GM21360 (cell line): ENCODE data around the gene NSUN7.
A peak's percentile ranks its signal among the peaks of the same experiment; 100 is the strongest.
"Not testable (repeated sequence)": the region's sequence is repeated elsewhere in the genome, so short reads cannot be mapped to it uniquely, and the experiment has no call there.

Source experiments
- ATAC-seq: cut with Tn5 transposase; IDR thresholded peaks from one replicate; pipeline ENCODE4 v1.9.1; 2021; ENCODE audit warnings: mild to moderate bottlenecking, moderate library complexity; ENCODE audit not compliant: unreplicated experiment

Gene NSUN7, protein sequence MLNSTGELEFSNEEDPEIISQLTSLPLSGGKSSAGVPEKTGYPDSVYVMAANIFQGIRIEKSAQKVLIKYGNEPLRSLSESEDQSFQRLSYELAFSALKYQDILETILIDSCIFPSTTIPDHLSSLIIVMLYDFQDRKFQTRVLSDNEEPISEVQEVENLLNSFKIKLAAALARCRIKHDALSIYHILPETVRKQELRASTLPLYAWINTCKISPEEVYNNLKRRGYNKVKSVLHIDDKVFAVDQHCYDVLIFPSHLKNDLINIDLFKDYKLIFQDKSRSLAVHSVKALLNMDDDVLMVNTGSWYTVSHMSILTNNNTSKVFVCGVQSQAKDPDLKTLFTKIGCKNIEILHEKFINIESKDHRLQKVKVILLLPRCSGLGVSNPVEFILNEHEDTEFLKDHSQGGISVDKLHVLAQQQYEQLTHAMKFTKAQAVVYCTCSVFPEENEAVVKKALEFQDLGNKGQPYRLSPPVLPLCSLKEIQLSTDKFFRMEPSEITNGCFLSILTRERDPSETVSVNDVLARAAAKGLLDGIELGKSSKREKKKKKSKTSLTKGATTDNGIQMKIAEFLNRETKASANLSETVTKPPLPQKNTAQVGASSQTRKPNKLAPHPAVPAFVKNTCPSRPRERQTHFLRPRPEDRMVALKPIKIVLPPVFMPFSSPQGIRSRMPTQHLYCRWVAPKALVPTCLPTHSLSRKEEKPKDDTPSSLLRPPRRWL

DNA sequence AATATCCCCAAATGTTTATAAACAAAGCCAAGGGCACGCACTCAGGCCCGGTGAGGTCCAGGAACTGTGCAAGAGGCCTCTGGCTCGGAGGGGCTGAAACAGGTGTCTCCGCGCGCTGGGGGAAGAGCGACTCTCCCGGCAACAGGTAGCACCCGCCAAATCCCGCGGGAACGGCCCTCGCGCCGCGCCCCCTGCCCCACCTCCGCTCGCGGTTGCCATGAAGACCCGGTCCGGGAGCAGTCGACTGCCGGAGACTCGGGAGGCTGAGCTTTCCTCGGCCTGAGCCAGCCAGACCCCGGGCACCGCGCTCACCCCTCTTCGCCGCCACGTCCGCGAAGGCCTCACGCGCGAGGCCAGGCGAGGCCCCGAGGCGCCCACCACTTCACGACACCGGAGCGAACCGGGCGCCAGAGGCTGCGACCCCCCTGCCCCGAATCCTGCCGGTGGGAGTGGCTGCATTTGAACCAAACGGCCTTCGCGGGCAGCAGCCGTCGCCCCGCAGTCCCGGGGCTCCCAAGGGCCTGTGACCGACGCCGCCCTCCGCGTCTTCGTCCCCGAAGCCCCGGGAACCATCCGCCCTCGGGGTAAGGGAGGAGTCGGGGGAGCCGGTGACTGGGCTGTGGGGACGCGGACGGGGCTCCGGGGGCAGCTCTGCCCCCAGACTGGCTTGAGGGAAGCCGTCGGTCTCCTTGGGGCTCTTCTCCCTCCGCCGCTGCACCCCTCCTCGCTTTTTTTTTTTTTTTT lies at the start of gene NSUN7:
NSUN7 (plus strand) TSS at position 239 of the 744 bp plus-strand sequence. CDS start 739 bp downstream, outside the sequence.
- ATAC-seq: peak; percentile 49

DNA sequence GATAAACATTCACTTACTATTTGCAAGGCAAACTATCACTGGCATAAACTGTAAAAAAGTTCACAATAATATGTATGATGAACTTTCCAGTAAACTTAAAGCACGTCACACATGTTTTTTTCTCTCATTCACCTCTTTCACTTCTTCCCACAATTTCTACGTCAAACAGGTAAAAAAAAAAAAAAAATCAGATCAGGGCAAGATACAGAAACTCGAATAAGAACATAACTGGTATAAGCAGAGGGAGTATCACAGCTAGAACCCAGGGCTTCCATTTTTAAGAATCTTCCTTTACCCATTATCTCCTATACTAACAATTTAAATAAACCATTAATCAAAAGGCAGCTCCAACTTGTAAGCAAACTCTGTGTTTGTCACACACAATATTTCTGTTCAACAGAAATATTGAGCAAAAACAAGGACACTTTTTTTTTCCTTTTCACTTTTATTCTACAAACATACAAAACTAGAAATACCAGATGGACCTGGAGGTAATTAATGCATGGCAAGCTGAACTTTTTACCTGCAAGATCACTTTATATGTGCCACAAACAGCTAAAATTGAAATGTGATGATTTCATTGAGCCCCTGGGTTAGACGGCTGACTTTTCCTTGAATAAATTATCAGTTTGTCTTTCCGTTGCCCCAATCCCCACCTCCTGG lies 47.5 kb upstream of the NSUN7 start:
- ATAC-seq: no peak

DNA sequence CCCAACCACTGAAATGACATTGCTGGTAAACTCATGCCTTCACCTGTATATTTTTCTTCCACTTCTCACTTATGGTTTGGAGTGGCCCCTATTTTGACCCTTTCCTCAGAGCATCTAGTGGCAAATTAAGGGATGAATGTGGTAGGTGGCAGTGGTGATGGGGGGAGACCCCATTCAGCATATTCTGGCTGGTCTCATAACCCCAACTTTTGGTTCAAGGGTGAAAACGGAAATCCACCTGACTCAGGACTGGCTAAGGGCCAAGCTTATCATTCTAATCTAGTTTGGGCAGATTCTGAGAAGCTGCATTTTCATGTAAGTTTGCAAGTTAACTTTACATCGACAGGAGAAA lies 47.0 kb upstream of the NSUN7 start:
- no peak for ATAC-seq

DNA sequence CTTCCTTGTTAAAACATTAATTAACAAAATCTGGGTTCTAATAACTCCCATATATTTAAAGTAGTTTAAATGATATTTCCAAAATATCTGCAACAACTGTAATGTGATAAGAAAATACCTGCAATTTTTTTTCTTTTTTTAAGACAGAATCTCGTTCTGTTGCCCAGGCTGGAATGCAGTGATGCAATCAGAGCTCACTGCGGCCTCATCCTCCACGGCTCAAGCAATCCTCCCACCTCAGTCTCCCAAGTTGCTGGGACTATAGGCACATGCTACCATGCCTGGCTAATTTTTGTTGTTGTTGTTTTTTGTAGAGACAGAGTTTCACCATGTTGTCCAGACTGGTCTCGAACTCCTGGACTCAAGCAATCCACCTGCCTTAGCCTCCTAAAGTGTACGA lies 45.7 kb upstream of the NSUN7 start:
- no peak for ATAC-seq

DNA sequence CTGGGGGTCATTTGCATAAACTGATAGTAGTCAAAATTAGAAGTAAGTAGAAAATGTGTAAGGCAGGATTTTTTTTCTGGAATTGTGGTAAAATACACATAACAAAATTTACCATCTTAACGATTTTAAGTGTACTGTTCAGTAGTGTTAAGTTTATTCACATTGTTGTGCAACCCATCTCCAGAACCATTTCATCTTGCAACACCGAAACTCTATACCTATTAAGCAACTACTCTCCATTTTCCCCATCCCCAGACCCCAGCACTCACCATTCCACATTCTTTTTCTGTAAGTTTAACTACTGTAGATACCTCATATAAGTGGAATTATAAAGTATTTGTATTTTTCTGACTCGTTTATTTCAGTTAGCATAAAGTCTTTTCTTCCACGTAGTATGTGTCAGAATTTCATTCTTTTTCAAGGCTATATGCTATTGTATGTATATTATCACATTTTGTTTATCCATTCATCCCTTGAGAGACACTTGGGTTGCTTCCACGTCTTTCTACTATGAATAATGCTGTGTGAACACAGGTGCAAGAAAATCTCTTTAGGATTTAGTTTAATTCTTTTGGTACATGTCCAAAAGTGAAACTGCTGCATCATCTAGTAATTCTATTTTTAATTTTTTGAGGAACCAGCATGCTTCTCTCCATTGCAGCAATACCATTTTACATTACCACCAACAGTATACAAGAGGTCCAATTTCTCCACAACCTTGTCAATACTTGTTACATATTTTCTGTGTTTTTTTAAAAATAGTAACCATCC lies 39.1 kb upstream of the NSUN7 start:
- no peak for ATAC-seq

DNA sequence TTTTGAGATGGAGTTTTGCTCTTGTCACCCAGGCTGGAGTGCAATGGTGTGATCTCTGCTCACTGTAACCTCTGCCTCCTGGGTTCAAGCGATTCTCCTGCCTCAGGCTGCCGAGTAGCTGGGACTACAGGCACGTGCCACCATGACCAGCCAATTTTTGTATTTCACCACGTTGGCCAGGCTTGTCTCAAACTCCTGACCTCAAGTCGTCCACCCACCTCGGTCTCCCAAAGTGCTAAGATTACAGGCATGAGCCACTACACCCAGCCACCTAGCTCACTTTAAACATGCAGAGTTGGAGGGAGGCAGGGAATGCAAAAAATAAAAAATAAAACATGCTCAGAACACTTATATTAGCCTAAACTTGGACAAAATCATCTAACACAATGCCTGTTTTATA lies 36.8 kb upstream of the NSUN7 start:
- ATAC-seq: not testable (repeated sequence)

DNA sequence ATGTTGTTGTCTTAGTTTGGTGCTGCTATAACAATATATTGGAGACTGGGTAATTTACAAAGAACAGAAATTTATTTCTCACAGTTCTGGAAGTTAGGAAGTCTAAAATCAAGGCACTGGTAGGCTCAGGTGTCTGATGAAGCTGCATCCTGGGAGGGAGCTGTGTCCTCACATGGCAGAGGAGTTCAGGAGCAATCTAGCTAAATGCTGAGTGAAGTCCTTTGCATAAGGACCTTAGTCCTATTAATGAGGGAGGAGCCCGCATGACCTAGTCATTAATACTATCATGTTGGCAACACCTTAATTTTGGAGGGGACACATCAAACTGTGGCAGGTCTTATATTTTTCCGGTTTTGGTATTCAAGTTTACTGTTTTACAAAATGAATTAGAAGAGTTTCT lies 36.0 kb upstream of the NSUN7 start:
- no peak for ATAC-seq

DNA sequence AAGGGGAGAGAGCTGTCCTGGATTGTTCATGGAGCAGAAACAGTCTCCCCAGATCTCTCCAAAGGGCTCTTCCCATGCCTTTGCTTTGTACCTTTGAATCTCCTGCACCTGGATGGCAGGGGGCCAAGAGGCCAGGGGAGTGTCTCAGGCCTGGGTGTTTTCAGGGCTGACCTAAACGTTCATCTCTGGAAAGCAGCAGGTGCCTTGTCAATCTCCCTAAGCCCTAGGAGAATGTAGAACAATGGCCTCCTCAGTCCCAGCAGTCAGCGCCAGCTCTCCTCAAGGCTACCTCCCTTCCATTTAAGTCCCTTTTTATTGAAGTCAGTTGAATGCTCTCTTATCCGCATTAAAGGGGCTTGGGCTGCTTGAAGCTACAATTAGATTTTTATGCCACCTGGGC lies 31.2 kb upstream of the NSUN7 start:
- no peak for ATAC-seq

DNA sequence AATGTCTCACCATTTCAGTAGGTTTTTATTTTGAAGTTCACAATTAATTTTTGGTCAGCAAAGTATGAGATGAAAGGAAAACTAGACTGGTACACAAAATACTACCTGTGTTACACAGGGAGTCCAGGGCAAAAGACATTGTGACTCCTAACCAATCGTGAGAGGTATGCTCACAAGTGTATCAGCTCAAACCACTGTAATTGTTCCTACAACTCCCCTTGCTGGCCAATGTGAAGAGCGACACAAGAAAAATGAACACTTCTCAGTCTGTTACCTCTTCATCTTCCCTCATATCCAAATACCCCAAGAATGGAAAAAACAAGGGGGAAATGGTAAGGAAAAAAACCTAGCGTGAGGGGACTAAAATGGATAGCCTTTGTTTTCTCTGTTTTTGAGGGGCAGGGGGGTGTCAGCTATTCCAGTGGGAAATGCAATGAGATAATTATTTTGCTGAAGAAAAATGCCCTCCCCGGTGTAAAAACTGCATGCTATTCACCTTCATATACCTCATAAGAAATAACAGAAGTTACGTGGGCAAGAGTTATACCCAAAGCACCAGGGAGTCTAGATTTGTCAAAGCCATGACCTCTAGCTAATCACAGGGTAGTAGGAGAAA lies 30.6 kb upstream of the NSUN7 start:
- peak; percentile 65 for ATAC-seq

DNA sequence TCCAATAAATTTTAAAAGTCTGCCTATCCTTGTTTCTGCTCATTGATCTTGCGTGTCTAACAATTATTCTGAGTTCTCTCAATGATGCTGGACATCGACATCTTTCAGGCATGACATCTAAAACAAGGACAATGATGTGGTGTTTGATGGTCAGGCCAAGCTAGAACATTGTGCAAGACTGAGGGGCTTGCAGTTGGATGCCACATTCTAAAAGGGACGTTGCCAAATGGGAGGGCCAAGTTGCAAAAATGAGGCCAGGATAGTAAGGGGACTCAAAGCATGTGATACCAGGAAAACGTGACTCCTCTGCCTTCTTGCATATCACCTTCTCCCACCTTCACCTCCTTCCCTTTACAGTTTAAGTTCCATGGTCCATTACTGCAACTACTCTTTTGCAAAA lies 29.4 kb upstream of the NSUN7 start:
- no peak for ATAC-seq

DNA sequence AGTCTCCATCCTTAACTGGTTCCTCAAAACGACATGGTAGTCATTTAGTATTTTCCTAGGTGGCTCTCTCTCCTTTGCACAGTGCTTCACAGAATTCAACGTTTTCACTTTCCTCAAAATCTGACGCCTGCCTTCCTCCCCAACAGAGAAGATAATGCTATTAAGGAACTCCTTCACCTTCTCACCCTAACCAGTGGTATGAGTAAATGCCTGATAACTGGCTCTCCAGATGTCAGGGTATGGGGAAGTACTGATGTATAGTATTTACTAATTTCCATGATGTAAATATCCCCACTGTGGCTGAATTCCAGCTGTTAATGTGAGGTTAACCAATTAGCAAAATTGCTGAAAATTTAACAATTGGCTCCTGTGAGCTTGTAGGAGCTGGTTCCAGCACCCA lies 28.8 kb upstream of the NSUN7 start:
- no peak for ATAC-seq

DNA sequence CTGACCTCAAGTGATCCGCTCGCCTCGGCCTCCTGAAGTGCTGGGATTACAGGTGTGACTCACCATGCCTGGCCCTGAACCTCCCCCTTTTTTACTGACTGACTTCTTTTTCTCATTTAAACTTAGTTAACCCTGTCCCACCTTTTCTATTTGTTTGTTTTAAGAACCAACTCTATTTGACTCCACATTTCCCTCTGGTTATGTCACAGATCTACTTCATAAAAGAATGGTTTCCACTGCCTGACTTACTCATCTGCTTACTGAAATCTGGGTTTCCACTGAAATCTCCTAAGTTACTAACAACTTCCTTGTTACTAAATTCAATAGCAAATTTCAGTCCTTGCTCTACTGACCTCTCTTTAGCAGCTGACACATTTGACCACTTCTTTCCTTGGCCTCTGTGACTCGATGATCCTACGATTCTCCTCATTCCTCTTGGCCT lies 28.0 kb upstream of the NSUN7 start:
- no peak for ATAC-seq

DNA sequence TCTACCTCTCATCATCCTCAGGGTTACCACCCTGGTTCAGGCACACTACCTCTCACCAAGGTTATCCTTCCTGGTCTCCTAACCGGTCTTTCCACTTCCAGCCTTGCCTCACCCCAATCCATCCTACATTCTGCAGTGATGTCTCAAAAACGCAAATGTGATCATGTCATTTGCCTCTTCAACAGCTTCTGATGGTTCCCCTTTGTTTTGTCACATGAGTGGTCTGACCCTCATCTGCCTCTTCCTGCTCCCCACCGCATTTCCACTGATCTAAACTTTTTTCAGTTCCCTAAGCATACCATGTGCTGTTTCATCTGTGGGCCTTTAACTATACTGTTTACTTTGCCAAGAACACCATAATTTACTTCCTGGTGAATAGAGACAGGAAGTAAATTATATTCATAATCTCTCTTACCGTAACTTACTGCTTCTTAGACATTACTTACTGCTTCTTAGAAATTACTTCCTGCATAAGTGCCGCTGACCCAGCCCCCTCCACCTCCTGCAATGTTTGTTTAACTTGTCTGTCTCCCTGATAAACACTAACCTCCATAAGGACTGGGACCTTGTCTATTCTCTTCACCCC lies 27.1 kb upstream of the NSUN7 start:
- ATAC-seq: peak; percentile 50

DNA sequence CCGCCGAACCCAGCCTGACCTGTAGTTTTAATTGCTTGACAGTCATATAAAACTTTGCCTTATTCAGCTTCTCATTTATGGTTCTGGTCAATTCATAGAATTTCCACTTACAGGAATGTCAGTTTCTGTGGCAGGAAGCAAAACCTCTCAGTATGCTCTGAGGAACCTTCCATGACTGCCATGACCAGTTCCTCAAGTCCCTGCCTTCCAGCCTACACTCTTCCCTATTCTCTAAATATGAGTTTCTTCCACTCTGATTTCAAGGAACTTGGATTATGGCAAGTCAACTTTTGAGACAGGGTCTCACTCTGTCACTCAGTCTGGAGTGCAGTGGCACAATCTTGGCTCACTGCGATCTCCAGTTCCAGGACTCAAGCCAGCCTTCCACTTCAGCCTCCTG lies 26.0 kb upstream of the NSUN7 start:
- ATAC-seq: no peak

DNA sequence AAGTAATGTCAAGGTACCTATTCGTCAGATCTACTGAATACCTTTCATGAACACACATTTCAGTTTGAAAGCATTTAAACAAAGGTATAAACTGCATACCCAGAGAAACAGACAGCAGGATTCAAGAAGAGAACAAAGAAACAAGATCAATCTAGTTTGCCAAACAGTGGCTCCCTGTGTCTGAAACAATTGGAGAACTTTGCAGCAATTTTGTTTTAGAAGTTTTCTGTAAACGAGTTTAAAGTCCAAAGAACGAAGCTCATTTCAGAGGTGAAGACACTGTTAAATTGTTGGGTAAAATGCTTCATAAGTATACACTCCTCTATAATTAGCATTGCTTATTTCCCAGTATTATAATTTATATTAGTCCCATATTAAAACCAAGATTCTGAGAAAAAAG lies 21.4 kb upstream of the NSUN7 start:
- no peak for ATAC-seq

DNA sequence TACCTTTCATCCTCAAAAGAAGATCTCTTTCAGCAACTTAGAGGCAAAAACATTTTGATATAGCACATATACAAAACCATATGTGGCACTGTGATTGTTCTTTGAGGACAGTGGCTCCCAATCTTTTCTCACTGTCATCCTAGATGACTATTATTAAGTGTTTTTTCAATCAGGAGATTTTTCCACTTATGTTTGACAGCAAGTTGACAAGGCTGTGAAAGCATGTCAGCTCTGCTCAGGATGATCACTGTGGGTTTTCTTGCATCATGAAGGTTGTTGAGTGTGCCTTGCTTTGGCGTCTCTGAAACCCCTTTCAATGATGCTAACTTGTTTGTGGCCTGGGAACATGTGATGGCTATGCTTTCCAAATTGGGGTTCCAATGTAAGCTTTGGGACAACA lies 20.2 kb upstream of the NSUN7 start:
- ATAC-seq: no peak

DNA sequence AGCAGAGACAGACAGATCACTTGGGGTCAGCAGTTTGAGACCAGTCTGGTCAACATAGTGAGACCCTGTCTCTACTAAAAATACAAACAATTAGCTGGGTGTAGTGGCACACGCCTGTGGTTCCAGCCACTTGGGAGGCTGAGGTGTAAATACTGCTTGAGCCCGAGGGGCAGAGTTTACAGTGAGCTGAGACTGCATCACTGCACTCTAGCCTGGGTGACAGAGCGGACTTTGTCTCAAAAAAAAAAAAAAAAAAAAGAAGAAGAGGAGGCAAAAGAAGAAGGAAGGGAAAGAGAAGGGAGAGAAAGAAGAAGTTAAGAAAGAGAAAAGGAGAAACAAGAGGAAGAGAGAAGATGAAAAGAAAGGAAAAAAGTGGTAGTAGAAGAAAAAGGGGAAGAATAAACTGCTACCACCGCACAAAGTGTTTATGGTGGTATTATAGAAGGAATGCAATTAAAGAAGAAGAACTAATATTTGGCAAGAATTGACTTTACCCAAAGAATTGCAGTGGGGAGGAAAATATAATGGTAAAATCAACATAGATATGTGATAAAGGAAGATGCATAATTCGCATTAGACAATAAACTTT lies 19.6 kb upstream of the NSUN7 start:
- no peak for ATAC-seq

DNA sequence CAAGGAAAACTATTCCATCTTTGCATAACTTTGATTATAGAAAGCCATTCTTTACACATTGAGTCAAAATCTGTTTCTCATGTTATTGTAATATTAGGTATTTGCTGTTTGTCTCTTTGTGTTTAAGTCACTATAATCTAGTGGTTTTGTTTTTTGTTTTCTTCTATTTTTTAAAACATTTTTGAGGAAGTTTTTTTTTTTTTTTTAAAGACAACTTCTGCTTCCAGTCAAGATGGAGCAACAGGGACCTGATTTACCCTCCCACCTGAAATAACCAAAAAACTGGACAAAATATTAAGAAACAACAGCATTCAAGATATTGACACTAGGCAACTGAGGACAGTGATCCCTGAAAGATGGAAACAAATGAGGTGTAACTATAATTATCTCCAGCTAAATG lies 18.4 kb upstream of the NSUN7 start:
- ATAC-seq: no peak

DNA sequence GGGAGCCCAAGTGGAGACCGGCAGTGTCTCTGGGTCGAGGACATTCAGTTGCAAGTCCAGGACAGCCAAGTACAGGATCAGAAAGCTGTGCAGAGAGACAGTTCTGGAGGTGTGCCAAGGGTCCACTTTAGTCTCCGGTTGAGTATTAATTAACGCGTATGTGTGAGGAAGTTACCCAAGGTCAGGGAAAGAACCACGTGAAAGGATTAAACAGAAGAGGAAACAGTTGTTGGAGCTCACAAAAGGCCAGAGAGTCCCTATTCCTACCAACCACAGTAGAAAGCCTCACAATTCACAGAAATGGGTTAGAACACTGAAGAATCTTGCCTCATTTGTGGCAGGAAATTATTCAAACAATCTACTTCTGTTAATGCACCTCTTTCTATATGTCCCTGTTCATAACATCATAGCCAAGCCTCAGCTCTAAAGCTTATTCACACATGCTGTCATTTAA lies 17.9 kb upstream of the NSUN7 start:
- ATAC-seq: no peak
